OCI-LY3 (cell line): ENCODE results near the gene ICAM2.

ENCODE experiments used
- EZH2phosphoT487 ChIP-seq: fragments of 200-600 bp; shearing (Covaris generic); IDR thresholded peaks from 2 replicates; pipeline ENCODE4 v1.6.1; 2018; ENCODE audit warnings: antibody characterized with exemption, mixed run types, low read depth
- TF ChIP-seq, protein P1 (sequence below): fragments of 200-600, 300-600 bp; sonication (generic); IDR thresholded peaks from 2 replicates; pipeline ENCODE4 v1.5.1; 2014; ENCODE audit warnings: antibody characterized with exemption, low read length, low read depth

DNA sequence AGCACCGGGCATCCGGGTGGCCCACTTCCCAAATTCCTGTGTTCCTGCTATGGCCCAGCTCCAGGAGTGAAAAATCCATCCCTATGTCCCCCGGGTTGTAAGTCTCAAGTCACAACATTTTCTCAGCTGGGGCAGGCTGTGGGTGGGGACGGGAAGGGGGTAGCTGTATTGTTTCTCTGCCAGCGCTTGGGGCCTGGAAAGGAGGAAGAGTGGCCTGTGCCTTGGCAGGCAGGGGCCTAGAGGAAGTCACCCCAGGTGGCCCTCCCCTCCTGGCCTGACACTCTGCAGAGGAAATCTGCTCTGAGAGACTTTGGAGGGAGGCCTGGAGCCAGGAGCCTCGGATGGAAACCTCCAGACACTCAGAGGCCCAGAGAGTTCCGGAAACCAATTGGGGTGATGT lies 37.1 kb downstream of the ICAM2 start:
- TF ChIP-seq EZH2phosphoT487 = no peak
- TF ChIP-seq, protein P1, sequence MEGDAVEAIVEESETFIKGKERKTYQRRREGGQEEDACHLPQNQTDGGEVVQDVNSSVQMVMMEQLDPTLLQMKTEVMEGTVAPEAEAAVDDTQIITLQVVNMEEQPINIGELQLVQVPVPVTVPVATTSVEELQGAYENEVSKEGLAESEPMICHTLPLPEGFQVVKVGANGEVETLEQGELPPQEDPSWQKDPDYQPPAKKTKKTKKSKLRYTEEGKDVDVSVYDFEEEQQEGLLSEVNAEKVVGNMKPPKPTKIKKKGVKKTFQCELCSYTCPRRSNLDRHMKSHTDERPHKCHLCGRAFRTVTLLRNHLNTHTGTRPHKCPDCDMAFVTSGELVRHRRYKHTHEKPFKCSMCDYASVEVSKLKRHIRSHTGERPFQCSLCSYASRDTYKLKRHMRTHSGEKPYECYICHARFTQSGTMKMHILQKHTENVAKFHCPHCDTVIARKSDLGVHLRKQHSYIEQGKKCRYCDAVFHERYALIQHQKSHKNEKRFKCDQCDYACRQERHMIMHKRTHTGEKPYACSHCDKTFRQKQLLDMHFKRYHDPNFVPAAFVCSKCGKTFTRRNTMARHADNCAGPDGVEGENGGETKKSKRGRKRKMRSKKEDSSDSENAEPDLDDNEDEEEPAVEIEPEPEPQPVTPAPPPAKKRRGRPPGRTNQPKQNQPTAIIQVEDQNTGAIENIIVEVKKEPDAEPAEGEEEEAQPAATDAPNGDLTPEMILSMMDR = no peak
